ENCODE measurements around the gene DIAPH3. TPM values are rescaled to one million over a fixed set of nuclear protein-coding genes. Genes with fewer than 3 reads are reported as not detected.
"Not testable (repeated sequence)": the region's sequence is repeated elsewhere in the genome, so short reads cannot be mapped to it uniquely, and the experiment has no call there.

The DIAPH3 gene
- total RNA-seq, 1 experiment from 2014 or later: 62.3 TPM

DNA sequence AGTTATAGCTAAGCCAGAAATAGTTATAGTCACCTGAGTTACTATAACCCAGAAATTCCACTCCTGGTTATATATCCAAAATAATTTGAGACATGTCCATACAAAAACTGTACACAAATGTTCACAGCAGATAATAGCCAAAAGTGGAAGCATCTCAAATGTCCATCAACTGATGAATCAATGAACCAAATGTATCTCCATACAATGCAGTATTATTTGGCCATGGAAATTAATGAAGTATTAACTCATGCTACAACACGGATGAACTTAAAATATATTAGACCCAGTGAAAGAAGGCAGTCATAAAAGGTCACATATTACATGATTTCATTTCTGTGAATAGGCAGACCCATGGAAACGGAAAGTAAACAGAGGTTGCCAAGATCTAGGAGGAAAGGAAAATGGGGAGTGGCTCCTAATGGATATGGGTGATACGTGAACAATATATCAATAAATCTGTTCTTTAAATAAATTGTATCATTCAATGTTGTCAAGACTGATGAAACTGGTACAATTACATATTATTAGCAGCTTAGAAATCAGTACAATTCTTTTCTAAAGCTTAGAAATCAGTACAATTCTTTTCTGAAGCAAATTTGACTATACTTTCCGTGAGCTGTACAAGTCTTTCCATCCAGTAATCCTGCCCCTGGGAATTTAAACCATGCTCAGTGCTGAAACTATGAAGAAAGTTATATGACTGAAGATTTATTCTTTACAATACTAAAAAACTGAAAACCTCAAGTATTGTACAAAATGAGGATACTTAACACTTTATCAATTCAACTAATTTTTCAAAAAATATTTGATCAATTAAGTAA, 47.0 kb upstream of the DIAPH3 start:
- peaks cover 9% of the 10 kb centered on the region for H3K4me1 ChIP-seq (ENCODE audit: insufficient read depth, low read length, poor library complexity, severe bottlenecking)
- intact Hi-C loops (cut with micrococcal nuclease; ENCODE audit: unreplicated experiment): no loop called here
- H3K36me3 ChIP-seq (ENCODE audit: insufficient read depth, low read length, poor library complexity, severe bottlenecking): no peaks in the 10 kb centered on the region
- no peak overlapping the region for H3K4me3 ChIP-seq (ENCODE audit: low read depth, low read length, poor library complexity, severe bottlenecking)
- TF ChIP-seq EZH2 (IDR thresholded peaks at IDR 0.05; ENCODE audit: borderline replicate concordance, low read depth, low read length, poor library complexity, severe bottlenecking): no peak
- TF ChIP-seq CTCF (conservative IDR thresholded peaks at IDR 0.05; ENCODE audit: low read depth, low read length): no peak
- H3K9me3 ChIP-seq (ENCODE audit: low read depth, low read length, poor library complexity, severe bottlenecking): no peaks in the 10 kb centered on the region
- H3K27ac ChIP-seq (ENCODE audit: low read depth, low read length, poor library complexity, severe bottlenecking): no peak overlapping the region
- BruUV-seq (replicated peaks): no TSS peak
- DNase-seq (ENCODE audit: low spot score): no peak
- CTCF ChIA-PET: no interaction called here
- no peaks in the 10 kb centered on the region for H3K27me3 ChIP-seq (replicated peaks; ENCODE audit: insufficient read depth, low read depth, low read length, poor library complexity)
- POLR2A ChIA-PET (ENCODE audit: low non-redundant PET): no interaction called here

- BruUV-seq (replicated peaks); DNase-seq (ENCODE audit: low spot score); H3K36me3 ChIP-seq (ENCODE audit: insufficient read depth, low read length, poor library complexity, severe bottlenecking); CTCF ChIA-PET; H3K9me3 ChIP-seq (ENCODE audit: low read depth, low read length, poor library complexity, severe bottlenecking); H3K4me3 ChIP-seq (ENCODE audit: low read depth, low read length, poor library complexity, severe bottlenecking); H3K4me1 ChIP-seq (ENCODE audit: insufficient read depth, low read length, poor library complexity, severe bottlenecking); H3K27ac ChIP-seq (ENCODE audit: low read depth, low read length, poor library complexity, severe bottlenecking); intact Hi-C loops (cut with micrococcal nuclease; ENCODE audit: unreplicated experiment); H3K27me3 ChIP-seq (replicated peaks; ENCODE audit: insufficient read depth, low read depth, low read length, poor library complexity): not testable (repeated sequence)
- POLR2A ChIA-PET (ENCODE audit: low non-redundant PET): interaction anchor here (0.7 kb wide), 1 partner anchor 19 kb away, joined by 4 read pairs; no protein-coding TSS in a partner anchor
Observed at GRCh38 chr13:60205499-60205898, 41.8 kb upstream of the DIAPH3 start.

- H3K9me3 ChIP-seq (ENCODE audit: low read depth, low read length, poor library complexity, severe bottlenecking): no peaks in the 10 kb centered on the region
- H3K4me1 ChIP-seq (ENCODE audit: insufficient read depth, low read length, poor library complexity, severe bottlenecking): no peaks in the 10 kb centered on the region
- H3K27ac ChIP-seq (ENCODE audit: low read depth, low read length, poor library complexity, severe bottlenecking): no peak overlapping the region
- DNase-seq (ENCODE audit: low spot score): no peak
- TF ChIP-seq CTCF (conservative IDR thresholded peaks at IDR 0.05; ENCODE audit: low read depth, low read length) (no peak), EZH2 (IDR thresholded peaks at IDR 0.05; ENCODE audit: borderline replicate concordance, low read depth, low read length, poor library complexity, severe bottlenecking) (no peak)
- intact Hi-C loops (cut with micrococcal nuclease; ENCODE audit: unreplicated experiment): no loop called here
- BruUV-seq (replicated peaks): no TSS peak
- H3K36me3 ChIP-seq (ENCODE audit: insufficient read depth, low read length, poor library complexity, severe bottlenecking): no peaks in the 10 kb centered on the region
- no peaks in the 10 kb centered on the region for H3K27me3 ChIP-seq (replicated peaks; ENCODE audit: insufficient read depth, low read depth, low read length, poor library complexity)
- CTCF ChIA-PET: no interaction called here
- POLR2A ChIA-PET (ENCODE audit: low non-redundant PET): no interaction called here
- no peak overlapping the region for H3K4me3 ChIP-seq (ENCODE audit: low read depth, low read length, poor library complexity, severe bottlenecking)
Observed at GRCh38 chr13:60201286-60201685, 37.6 kb upstream of the DIAPH3 start.

- POLR2A ChIA-PET (ENCODE audit: low non-redundant PET); H3K4me1 ChIP-seq (ENCODE audit: insufficient read depth, low read length, poor library complexity, severe bottlenecking); H3K27ac ChIP-seq (ENCODE audit: low read depth, low read length, poor library complexity, severe bottlenecking); H3K36me3 ChIP-seq (ENCODE audit: insufficient read depth, low read length, poor library complexity, severe bottlenecking); BruUV-seq (replicated peaks); intact Hi-C loops (cut with micrococcal nuclease; ENCODE audit: unreplicated experiment); H3K9me3 ChIP-seq (ENCODE audit: low read depth, low read length, poor library complexity, severe bottlenecking); H3K27me3 ChIP-seq (replicated peaks; ENCODE audit: insufficient read depth, low read depth, low read length, poor library complexity); CTCF ChIA-PET; H3K4me3 ChIP-seq (ENCODE audit: low read depth, low read length, poor library complexity, severe bottlenecking); DNase-seq (ENCODE audit: low spot score): not testable (repeated sequence)
Observed at GRCh38 chr13:60195893-60196292, 32.2 kb upstream of the DIAPH3 start.

All from A673 (cell line).